Measurements from ENCODE around the gene TPRX1.
"Not testable (repeated sequence)": the region's sequence is repeated elsewhere in the genome, so short reads cannot be mapped to it uniquely, and the experiment has no call there.

TPRX1 gene

DNA sequence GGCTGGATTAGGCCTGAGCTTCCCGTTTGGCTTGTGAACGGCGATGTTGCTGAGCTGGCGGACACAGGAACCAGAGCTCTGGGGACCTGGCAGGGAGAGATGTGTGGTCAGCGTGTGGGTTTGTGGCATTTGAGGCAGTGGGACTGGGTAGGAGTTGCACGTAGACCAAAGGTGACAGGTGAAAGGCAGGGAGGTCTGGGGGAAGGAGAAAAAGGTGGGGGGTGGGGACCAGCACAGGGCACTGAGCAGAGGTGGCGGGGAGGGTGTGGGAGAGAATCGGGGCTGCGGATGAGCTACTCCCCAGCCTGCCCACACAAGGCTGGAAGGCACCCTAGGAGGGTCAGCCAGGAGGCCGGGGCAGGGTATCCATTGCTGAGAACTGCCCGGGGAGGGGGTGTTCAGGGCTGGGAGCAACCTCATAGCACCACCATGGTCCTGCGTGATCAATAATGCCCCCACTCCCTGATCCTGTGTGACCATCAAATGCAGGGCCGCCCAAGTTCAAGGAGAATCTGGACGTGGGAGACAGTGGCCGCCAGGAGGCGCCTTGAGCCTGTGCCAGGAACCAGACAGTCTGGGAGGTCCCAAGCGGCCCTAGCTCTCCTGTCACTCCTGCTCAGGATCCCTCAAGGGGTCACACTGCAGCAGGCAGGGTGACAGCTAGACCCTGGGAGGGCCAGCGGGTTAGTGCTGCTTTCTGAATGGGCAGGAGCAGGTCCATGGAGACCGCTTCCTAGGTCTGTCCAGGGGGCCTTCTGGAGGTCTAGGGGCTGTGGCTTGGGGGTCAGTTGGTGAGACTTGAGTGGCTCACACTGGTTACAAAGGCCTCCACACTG, 38.6 kb downstream of the TPRX1 start:
- peak; percentile 38 to 65 (median 50) for DNase-seq

DNA sequence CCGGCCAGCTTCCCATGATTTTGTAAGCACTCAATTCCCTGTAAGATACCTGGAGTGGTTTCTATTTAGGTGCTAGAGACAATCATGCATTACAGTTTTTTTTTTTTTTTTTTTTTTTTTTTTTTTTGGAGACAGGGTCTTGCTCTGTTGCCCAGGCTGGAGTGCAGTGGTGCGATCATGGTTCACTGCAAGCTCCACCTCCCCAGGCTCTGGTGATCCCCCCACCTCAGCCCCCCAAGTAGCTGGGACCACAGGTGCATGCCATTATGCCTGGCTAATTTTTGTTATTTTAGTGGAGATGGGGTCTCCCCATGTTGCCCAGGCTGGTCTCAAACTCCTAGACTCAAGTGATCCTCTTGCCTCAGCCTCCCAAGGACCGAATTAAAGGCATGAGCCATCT, 39.6 kb downstream of the TPRX1 start:
- DNase-seq: not testable (repeated sequence)

DNA sequence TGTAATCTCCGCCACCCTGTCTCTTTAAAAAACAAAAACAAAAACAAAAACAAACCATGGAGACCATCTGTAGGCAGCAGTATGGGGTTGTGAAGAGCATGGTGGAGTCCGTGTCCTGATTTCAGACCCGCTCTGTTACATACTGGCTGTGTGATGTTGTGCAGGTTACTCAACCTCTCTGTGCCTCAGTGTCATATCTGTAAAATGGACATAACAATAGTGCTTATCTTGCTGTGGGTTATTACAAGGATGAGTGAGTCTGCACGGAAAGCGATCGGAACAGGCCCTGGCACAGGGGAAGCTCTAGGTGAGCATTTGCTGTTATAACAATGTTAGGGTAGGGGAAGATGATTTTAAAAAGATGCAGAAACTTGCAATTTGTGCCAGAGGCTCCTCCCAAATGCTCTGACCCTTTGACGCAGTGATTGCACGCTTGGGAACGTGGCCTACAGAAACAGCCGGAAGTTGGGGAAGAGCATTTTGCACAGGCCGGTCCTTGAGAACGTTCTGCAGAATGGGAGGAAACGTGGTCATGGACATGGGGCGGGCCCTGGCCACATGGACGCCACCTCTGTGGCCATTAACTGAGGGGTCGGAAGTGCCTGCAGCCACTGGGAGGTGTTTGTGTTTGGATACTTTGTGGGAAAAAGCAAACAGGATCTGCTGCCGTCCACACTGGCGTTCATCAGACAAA, 41.6 kb downstream of the TPRX1 start:
- DNase-seq: no peak

DNA sequence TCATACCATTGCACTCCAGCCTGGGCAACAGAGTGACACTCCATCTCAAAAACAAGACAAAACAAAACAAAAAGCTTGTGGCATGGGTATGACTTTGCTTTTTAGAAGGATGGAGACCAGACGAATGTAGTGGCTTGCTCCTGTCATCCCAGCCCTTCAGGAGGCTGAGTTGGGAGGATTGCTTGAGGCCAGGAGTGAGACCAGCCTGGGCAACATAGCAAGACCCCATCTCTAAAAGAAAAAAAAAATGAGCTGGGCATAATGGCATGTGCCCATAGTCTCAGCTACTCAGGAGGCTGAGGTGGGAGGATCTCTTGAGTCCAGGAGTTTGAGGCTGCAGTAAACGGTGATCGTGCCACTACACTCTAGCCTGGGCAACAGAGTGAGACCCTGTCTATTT, 42.2 kb downstream of the TPRX1 start:
- no peak for DNase-seq

DNA sequence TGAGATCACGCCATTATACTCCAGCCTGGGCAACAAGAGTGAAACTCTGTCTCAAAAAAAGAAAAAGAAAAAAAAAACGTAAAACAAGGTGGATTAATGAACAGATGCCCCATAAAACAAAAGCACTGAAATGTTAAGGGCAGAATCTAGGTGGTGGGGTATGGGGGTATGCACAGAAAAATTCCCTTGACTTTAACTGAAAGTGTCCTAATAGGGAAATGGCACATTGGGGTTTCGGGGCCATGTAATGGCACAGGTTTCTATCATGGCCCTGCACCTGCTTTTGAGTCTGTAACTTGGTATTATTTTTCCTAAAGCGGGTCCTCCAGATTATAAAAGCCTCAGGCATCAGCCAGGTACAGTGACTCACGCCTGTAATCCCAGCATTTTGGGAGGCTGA, 42.8 kb downstream of the TPRX1 start:
- no peak for DNase-seq

DNA sequence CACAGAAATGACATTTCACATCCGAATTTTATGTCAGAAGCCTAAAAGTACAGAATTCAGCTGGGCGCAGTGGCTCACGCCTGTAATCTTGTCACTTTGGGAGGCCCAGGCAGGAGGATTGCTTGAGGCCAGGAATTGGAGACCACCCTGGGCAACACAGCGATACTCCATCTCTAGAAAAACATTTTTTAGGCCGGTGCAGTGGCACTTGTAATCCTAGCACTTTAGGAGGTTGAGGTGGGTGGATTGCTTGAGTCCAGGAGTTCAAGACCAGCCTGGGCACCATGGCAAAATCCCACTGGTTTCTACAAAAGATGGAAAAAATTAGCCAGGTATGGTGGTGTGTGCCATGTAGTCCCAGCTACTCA, 43.7 kb downstream of the TPRX1 start:
- no peak for DNase-seq

DNA sequence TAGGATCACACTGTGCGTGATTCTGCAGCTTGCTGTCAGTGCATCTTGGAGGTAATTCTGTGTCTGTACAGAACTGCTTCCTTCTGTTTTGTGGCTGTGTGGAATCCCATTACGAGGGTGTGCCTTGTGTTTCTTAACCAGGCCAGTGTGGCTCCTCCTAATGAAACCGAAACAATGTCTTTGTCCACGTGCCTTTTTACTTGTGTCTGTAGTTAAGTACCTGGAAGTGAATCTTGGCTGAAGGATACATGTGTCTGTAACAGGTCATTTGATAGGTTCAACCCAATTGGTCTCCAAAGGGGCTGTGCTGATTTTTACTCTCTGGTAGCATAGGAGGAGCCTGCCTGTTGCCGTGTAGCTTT, 45.9 kb downstream of the TPRX1 start:
- no peak for DNase-seq

DNA sequence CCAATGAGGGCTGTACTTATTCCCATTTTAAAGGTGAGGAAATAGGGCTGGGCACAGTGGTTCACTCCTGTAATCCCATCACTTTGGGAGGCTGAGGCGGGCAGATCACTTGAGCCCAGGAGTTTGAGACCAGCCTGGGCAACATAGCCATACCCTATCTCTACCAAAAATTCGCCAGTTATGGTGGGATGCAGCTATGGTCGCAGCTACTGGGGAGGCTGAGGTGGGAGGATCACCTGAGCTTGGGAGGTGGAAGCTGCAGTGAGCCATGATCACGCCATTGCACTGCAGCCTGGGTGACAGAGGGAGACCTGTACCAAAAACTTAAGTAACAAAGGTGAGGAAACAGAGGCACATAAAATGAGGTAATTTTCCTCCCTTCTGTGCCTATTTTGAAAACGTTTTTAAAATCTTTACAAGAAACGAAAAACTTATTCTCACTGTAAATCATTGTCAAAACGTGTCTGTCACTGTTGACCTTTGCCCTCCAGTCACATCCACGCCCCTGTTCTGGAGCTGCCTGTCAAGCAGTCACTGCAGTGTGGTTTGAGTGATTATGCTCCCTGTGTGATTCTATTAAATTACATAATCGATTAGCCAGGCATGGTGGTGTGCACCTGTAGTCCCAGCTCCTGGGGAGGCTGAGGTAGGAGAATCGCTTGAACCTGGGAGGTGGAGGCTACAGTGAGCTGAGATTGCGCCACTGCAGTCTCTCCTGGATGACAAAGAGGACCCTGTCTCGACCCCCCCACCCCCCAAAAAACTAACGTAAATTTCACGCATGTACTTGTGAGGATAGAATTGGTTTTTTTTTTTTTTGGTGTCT, 46.5 kb downstream of the TPRX1 start:
- DNase-seq: no peak

DNA sequence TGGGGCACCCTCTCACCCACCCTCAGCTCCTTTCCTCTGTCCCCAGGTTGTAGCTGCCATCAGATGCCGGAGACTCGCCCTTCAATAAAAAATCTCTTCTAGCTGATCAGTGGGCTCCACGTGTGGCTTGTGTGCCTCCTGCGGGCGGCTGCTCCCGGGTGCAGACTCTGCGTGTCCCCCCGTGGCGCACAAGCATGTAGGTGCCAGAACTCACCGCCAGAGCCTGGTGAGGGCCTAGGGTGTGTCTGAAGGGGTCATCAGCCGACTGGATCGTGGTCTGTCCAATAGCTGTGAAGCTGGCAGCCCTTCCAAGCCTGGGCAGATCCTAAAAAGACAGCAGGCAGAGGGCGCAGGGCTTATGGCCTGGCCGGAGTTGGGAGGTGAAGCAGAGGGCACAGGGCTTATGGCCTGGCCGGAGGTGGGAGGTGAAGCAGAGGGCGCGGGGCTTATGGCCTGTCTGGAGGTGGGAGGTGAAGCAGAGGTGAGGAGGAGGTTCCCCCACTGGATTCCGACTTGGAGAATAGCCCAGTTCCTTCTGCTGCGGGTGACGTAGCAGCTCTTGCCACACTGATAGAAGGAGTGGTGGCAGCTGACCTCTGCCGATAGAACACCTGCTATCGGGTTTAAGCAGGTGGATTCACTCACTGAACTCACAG, 47.3 kb downstream of the TPRX1 start:
- no peak for DNase-seq

DNA sequence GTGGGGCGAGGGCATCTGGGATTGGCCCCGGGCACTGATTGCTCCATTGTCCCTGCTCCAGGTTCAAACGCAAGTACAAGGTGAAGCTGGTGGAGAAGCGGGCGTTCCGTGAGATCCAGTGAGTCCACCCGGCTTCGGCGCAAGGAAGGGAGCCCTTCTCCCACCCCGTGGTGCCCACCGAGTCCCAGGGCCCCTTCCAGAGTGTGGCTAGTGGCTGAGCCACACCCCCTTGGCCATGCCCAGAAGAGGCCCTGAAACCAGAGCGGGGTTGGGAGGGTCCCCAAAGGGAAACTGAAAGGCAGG, 47.8 kb downstream of the TPRX1 start:
- no peak for DNase-seq

DNA sequence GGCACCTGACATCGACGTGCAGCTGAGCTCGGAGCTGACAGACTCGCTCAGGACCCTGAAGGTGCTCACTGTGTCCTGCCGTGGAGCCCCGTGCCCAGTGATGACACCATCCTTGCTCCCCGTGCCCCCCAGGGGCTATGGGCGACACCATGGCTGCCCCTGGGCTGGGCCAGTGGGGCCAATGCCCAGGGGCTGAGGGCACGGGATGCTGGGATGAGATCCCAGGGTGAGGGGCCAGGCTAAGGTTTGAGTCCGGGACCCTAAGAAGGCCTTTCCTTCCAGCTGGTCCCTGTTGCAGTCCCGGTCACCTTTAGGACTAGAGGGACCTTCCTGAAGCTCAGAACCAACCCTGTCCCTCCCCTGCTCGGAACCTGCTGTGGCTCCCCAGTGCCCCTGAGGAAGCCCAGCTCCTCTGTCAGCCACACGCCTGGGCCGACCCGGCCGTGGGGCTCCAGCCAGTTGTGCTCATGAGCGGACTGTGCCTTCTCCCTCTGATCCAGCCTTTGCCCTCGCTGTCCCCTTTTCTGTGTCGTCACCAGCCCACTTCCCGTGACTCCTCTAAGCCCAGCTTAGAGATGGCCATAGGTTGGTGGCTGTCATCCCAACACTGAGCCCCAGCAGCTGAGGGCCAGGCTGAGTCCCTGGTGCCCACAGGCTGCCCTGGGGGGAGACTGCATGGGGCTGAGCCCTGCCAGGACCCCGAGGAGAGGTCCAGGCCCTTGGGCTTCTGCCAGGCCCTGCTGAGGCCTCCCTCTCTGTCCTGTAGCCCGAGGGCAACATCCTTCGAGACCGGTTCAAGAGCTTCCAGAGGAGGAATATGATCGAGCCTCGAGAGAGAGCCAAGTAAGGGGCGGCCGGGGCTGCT, 48.4 kb downstream of the TPRX1 start:
- DNase-seq: no peak

DNA sequence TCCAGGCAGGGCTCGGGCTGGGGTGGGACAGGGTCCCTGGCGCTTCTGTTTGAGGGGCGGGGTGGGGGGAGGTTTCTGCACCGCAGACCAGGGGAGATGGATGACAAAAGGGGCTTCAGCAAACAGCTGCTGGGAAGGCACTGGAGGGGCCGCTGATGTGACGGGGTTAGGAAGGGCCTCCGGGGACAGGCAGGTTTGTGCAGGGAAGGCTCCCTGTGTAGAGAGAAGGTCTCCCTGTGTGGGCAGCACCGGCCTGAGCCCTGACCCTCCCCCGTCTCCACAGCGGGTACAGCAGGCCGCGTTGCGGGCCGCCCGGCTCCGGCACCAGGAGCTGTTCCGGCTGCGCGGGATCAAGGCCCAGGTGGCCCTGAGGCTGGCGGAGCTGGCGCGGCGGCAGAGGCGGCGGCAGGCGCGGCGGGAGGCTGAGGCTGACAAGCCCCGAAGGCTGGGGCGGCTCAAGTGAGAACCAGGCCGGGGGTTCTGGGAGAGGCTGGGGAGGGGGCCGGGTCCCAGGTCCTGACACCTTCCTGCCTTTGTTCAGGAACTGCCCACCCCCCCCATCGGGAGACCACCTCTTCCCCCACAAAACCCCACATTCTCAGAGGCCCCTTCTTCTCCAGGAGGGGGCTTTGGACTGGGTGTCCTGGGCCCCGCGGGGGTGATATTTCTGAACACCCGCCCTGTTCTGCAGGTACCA, 49.1 kb downstream of the TPRX1 start:
- DNase-seq: no peak

DNA sequence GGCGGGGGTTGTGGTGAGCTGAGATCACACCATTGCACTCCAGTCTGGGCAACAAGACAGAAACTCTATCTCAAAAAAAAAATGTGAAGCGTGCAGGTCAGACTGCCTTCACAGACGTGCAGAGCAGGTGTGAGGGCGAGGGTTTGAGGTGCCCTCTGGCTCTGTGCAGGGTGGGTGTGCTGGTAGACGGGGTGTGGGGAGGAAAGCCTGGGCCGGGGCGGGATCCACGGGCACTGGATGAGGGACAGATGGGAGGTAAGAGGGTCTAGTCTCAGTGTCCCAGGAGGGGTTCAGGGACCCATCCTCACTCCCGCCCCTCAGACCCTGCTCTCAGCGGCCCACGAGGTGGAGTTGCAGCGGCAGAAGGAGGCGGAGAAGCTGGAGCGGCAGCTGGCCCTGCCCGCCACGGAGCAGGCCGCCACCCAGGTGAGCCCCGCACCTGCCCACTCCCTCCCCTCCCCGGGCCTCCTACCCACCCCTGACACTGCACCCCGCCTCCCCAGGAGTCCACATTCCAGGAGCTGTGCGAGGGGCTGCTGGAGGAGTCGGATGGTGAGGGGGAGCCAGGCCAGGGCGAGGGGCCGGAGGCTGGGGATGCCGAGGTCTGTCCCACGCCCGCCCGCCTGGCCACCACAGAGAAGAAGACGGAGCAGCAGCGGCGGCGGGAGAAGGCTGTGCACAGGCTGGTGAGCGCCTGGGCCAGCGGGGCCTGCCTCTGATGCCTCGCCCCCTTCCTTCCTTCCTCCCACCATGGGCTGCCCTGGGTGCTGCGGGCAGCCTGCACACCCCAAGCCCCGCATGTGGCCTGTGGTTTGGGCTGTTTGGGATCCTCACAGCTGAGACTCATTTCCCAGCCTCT, 49.9 kb downstream of the TPRX1 start:
- DNase-seq: no peak

DNA sequence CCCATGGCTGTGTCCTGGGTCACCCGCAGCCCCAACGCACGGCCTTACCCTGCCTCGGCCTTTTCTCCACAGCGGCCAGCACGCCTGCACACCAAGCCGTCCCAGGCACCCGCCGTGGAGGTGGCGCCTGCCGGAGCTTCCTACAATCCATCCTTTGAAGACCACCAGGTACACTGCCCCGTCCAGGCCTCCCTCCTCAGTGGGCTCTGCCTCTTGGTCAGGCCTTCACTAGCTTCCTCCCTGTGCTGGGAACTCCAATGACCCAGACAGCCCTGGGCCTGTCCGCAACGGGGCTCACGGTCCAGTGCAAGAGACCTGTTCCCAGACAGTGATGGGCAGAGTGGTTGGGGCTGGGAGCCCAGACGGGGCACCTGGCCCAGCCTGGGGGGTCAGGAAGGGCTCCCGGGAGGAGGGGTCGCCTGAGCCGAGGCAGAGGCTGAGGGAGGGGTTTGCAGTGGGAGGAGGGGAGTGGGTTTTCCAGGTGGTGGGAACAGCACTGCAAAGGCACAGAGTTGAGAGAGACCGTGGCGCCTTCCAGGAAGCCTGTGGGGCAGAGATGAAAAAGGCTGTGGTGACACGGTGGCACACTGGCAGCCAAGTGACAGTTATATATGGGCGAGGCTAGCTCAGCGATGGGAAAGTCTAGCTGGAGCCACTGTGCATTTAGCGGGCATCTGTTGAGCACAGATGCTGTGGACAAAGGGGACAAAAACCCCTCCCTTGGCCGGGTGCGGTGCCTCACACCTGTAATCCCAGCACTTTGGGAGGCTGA, 51.7 kb downstream of the TPRX1 start:
- DNase-seq: no peak

Data from suppressor macrophage (primary cell).